Measurements from ENCODE around the gene EFNA5. TPM values are rescaled to one million over a fixed set of nuclear protein-coding genes. Genes with fewer than 3 reads are reported as not detected.

EFNA5 gene
- total and polyA plus RNA-seq, 2 of the 8 experiments (the other 6 are each of a cell fraction or from before 2014, with no cell fraction given), result 9.6 to 21.8 TPM

GRCh38 chr5:107546719-107547118 lies 124.0 kb downstream of the EFNA5 start:
- peaks cover 0 to 5% of the 10 kb centered on the region in 2 experiments; a peak in 1 of 4 replicates for H3K79me2 ChIP-seq (ENCODE audit: control insufficient read depth in 1 of 2, insufficient read depth in 2 of 2, low read length in 2 of 2)
- H4K5ac ChIP-seq (ENCODE audit: insufficient read length, low read depth, low read length), result no peak overlapping the region
- H3K79me1 ChIP-seq (ENCODE audit: low read depth, low read length), result peaks cover 3% of the 10 kb centered on the region; the same call in 1 of the 2 replicates
- no peak overlapping the region for H4K8ac ChIP-seq (ENCODE audit: extremely low read depth, insufficient read depth, low read length)
- no peak overlapping the region for H2BK20ac ChIP-seq (ENCODE audit: low read length)
- H2BK12ac ChIP-seq (ENCODE audit: low read depth, low read length), result no peak overlapping the region
- no peak overlapping the region for H3K4me2 ChIP-seq (ENCODE audit: insufficient read depth in 1 of 2, low read depth in 2 of 2, low read length in 2 of 2)
- H3K14ac ChIP-seq (ENCODE audit: insufficient read length), result no peak overlapping the region
- H3K23ac ChIP-seq (ENCODE audit: insufficient read length), result no peak overlapping the region
- no peak overlapping the region for H3K9ac ChIP-seq (replicated peaks in 1 of 4; ENCODE audit: extremely low read depth in 1 of 4, low read depth in 3 of 4, low read length in 3 of 4)
- FAIRE-seq (no peak), DNase-seq (ENCODE audit: low read depth in 1 of 2, low spot score in 2 of 2) (no peak)
- H2AK5ac ChIP-seq (ENCODE audit: low read depth, low read length), result no peak overlapping the region
- peaks cover 0 to 3% of the 10 kb centered on the region in 2 experiments for H4K20me1 ChIP-seq (replicated peaks in 1 of 2; ENCODE audit: control insufficient read depth in 1 of 2, insufficient read depth in 2 of 2, low read length in 2 of 2)
- 93% methylated on average over 1 of the region's 1 CpG; no CpG with 5 or more reads in 1 of the 2 experiments for WGBS, 2 experiments (ENCODE audit: extremely low coverage in 1 of 2, insufficient coverage in 1 of 2, insufficient read length in 1 of 2, insufficient replicate concordance in 2 of 2, low coverage in 1 of 2, low lambda C conversion rate in 2 of 2, missing lambda C conversion rate in 1 of 2)
- no peak overlapping the region for H4K91ac ChIP-seq (replicated peaks; ENCODE audit: insufficient read length, low read length)
- CTCF ChIA-PET (ENCODE audit: partially characterized antibody), result interaction anchor here (0.6 to 3.6 kb wide), 5 partner anchors 9 to 300 kb away, joined by 3 to 14 read pairs (median 3); no protein-coding TSS in a partner anchor
- H3K4ac ChIP-seq (replicated peaks; ENCODE audit: insufficient read length, low read depth, low read length), result no peak overlapping the region
- no peak overlapping the region for H2BK120ac ChIP-seq (replicated peaks; ENCODE audit: low read depth, low read length)
- H3K18ac ChIP-seq (ENCODE audit: extremely low read depth, low read length), result no peak overlapping the region
- H3K4me3 ChIP-seq (ENCODE audit: extremely low read depth in 1 of 4, insufficient read depth in 2 of 4, low read depth in 3 of 4, low read length in 4 of 4), result no peak overlapping the region
- H3K23me2 ChIP-seq (ENCODE audit: low read depth, low read length), result no peaks in the 10 kb centered on the region
- H3K4me1 ChIP-seq (replicated peaks in 1 of 4; ENCODE audit: control insufficient read depth in 3 of 4, insufficient read depth in 4 of 4, low read length in 3 of 4), result peaks cover 0 to 13% (median 7%) of the 10 kb centered on the region in 4 experiments; a peak in 3 of 7 replicates
- no peak overlapping the region for H2BK15ac ChIP-seq (ENCODE audit: low read length)
- H3K36me3 ChIP-seq (ENCODE audit: control insufficient read depth in 2 of 4, insufficient read depth in 4 of 4, low read length in 3 of 4), result no peaks in the 10 kb centered on the region
- no peak overlapping the region for H2BK5ac ChIP-seq (ENCODE audit: low read depth, low read length)
- no peaks in the 10 kb centered on the region for H3K9me3 ChIP-seq (ENCODE audit: insufficient read depth in 2 of 2, low read depth in 1 of 2, low read length in 1 of 2)
- H3K27ac ChIP-seq (ENCODE audit: low read depth, low read length), result no peak overlapping the region
- POLR2A ChIA-PET (ENCODE audit: partially characterized antibody), result no interaction called here
- no peak overlapping the region for H3K56ac ChIP-seq (replicated peaks; ENCODE audit: insufficient read length, low read depth, low read length)
- H2AFZ ChIP-seq (ENCODE audit: low read length), result no peak overlapping the region
- no peaks in the 10 kb centered on the region for H3K27me3 ChIP-seq (replicated peaks in 1 of 4; ENCODE audit: control insufficient read depth in 3 of 4, extremely low read depth in 1 of 4, insufficient read depth in 3 of 4, low read length in 3 of 4)
- TF ChIP-seq BCL11A (IDR thresholded peaks at IDR 0.05; ENCODE audit: low read depth in 2 of 2, low read length in 2 of 2) (no peak), SP1 (IDR thresholded peaks at IDR 0.05; ENCODE audit: low read depth, low read length) (no peak), RNF2 (IDR thresholded peaks at IDR 0.05; ENCODE audit: borderline replicate concordance, low read depth, low read length, missing control alignments, poor library complexity, severe bottlenecking) (no peak), CHD1 (IDR thresholded peaks at IDR 0.05; ENCODE audit: low read depth, low read length) (no peak), HDAC2 (IDR thresholded peaks at IDR 0.05; ENCODE audit: borderline replicate concordance in 1 of 2, low read depth in 2 of 2, low read length in 2 of 2) (no peak), RFX5 (IDR thresholded peaks at IDR 0.05; ENCODE audit: borderline replicate concordance, low read depth, low read length) (no peak), SIN3A (conservative IDR thresholded peaks at IDR 0.05 in 1 of 2, IDR thresholded peaks at IDR 0.05 in 1 of 2; ENCODE audit: low read depth in 1 of 2, low read length in 2 of 2) (no peak), SUZ12 (IDR thresholded peaks at IDR 0.05; ENCODE audit: low read length) (no peak)
- TF ChIP-seq, protein P1, sequence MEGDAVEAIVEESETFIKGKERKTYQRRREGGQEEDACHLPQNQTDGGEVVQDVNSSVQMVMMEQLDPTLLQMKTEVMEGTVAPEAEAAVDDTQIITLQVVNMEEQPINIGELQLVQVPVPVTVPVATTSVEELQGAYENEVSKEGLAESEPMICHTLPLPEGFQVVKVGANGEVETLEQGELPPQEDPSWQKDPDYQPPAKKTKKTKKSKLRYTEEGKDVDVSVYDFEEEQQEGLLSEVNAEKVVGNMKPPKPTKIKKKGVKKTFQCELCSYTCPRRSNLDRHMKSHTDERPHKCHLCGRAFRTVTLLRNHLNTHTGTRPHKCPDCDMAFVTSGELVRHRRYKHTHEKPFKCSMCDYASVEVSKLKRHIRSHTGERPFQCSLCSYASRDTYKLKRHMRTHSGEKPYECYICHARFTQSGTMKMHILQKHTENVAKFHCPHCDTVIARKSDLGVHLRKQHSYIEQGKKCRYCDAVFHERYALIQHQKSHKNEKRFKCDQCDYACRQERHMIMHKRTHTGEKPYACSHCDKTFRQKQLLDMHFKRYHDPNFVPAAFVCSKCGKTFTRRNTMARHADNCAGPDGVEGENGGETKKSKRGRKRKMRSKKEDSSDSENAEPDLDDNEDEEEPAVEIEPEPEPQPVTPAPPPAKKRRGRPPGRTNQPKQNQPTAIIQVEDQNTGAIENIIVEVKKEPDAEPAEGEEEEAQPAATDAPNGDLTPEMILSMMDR (IDR thresholded peaks at IDR 0.05; ENCODE audit: control extremely low read depth in 1 of 3, insufficient read depth in 1 of 3, low read depth in 1 of 3, low read length in 3 of 3), result no peak

Measured in H1 (cell line).